DMS 273 (cell line): ENCODE results near the gene CAB39.

Experiments used
- DNase-seq: peaks from one replicate; lab custom pipeline; 2025; ENCODE audit not compliant: unreplicated experiment; lab: John Stamatoyannopoulos, UW

CAB39 gene

DNA sequence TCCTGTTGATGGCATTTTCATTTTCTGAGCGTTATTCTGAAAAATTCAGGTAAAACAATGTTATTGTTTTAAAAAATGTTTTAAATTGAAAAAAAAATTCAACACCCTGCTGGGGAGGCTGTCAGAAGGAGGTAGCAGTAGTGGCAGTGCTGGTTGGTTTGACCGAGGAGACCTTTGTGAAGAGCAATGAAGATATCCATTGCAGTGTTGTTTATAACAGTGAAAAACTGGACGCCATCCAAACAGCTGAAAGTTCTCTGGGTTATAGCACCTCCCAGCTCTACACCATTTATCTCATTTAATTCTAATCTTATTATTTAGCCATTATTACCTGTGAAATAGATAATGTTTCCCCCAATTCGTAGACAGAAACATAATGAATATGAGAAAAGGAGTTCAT, 139.5 kb downstream of the CAB39 start:
- DNase-seq = no peak

DNA sequence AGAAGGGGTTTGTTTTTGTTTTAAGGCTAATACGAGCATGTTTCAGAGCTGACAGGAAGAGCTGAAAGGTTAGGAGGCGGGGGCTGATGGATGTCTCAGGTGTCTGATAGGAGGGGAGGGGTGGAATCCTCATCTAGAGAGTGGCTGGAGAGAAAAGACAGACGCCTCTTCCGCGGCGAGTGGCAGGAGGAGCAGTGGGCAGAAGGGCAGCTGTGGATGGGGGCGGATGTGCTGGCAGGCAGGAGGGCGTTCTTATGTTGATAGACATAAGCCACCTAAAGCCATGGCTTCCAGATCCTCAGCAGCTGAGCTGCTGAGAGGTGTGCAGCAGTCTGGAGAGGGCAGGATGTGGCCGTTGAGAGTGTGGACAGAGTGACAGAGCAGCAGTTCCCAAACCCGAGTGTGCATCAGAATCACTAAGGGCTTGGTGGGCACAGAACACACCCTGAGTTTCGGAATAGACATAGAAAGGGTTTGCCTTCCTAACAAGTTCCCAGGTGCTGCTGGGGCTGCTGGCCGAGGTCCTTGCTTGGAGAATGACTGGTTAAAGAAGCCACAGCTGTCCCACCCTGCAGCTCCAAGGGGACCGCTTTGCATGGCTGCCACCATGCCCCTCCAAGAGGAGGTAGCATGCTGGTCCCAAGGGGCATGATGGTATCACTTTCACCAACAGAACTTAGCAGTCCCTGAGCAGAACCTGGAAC, 149.1 kb downstream of the CAB39 start:
- DNase-seq = peak; percentile 38

- no peak for DNase-seq
Observed at GRCh38 chr2:230862292-230862691, 149.7 kb downstream of the CAB39 start.

DNA sequence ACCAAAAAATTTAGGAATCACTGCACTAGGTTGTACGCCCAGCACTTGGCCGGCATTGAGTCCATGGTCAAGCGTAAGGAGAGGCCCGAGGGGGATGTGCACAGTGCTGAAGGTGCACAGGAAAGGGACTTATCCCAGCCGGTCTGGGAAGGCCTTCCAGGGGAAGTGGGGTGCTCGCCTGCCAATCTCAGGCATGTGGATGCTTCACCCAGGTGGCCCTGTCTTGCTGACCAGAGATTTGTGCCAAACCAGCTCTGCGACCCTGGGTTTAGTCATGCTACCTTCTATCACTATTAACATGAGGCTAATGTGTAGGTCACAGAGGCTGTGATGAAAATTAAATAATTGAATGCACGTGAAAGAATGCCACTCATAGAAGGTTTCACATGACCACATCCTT, 150.4 kb downstream of the CAB39 start:
- DNase-seq = no peak

GRCh38 chr2:230863442-230864121, 150.9 kb downstream of the CAB39 start:
- DNase-seq = peak; percentile 57

DNA sequence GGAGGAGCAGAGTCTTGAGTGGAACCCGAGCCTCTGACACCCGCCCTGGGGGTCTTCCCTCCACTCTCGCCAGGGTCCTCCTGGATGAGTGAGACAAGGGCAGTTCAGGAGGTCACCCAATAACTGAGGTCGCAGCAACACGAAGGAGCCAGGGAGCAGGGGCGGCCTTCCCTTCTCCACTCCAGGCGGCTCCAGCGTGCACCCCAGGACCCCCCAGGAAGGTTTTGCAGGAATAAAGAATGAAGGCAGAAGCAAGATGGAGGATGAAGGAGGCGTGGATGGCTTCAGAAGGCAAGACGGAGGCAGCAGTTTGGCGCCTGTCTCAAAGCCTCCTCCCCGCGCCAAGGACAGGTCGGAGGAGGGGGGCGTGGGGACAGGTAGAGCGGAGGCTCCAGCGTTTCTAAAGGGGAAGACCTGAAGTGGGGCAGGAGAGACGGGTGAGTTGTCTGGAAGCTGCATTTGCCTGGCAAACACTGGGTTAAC, 151.5 kb downstream of the CAB39 start:
- no peak for DNase-seq

GRCh38 chr2:230864605-230865306, 152.1 kb downstream of the CAB39 start, which contains the start of gene ITM2C:
TSS of gene ITM2C (plus strand) at chr2:230864942. CDS start at chr2:230865026, 84 bp downstream.
- DNase-seq = peak; percentile 87

- peak; percentile 35 for DNase-seq
Observed at GRCh38 chr2:230865307-230865765, 152.7 kb downstream of the CAB39 start.

DNA sequence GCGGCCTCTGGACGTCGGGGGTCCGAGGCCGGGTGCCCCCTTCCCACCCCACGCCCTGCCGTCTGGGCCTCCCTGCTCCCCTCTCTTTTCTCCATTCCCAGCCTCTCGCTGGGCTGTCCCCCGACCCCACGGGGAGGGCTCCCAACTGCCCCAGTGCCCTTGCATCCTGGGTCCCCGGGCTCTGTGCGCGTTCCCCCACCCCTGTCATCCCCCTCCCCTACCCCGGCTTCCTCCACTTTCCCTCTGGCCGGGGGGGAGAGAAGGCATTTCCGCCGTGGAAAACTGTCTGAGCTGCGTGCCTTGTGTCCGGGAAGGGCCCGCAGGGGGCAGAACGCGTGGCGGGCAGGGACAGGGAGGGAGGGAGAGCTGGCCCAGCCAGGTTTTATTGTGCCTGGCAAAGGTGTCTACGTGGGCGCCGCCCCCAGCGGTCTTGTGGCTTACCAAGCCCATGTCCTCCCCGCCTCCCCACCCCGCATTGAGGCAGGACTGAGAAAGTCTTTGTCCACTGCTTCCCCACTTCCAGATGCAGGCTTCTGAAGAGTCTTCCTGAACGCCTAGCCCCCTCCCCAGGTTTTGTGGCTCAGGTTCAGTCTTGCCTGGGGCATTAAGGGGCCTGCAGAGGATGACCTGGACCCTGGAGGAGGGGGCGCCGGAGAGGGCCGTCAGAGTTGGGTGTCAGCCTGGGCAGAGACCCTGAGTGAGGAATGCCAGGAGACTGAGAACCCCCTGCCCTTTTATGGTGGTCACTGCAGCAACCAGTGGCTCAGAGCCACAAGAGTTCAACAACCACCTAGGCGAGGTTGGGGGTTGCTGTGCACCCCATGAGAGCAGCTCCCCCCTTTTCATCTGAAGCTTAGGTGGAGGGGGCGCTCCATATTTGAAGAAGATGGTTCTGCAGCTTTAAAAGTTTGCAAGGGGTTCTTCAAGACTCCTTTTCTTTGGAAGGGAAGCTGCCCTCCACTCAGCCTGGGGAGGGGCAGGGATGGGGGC, 153.4 kb downstream of the CAB39 start:
- DNase-seq = peak; percentile 17

DNA sequence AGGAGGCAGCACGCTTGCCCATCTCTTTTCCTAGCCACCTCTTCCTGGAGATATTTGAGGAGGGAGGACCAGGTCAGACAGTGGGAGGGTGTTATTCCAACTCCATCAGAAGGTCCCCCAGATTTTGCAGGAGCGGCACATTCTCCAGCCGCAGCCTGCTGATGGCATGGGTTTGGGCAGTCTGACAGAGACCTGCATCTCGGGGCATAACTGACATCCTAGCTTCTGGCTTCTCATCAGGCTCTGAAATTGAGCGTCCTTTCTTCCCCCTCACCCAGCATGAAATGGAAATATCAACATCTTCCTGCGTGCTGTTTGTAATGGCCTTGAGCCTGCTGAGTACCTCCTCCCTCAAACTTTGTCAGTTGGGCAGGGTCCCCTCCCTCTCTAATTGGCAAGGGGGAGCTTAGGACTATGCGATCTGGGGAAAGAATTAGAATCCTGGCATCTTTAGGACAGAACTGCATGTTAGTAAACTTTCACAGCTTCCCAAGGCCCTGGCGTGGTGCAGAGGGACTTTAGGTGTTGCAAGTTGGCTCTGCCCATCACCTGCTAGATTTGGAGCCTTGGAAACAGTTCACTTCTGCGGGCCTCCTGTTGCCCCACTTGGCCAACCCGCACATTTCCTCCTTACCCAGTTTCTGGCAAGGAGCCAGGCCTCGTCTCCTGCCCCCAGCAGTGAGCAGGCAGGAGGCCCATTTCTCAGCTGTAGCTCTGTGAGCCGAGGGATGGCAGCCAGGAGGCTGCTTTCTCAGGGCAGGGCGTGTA, 154.3 kb downstream of the CAB39 start:
- peak; percentile 90 for DNase-seq

DNA sequence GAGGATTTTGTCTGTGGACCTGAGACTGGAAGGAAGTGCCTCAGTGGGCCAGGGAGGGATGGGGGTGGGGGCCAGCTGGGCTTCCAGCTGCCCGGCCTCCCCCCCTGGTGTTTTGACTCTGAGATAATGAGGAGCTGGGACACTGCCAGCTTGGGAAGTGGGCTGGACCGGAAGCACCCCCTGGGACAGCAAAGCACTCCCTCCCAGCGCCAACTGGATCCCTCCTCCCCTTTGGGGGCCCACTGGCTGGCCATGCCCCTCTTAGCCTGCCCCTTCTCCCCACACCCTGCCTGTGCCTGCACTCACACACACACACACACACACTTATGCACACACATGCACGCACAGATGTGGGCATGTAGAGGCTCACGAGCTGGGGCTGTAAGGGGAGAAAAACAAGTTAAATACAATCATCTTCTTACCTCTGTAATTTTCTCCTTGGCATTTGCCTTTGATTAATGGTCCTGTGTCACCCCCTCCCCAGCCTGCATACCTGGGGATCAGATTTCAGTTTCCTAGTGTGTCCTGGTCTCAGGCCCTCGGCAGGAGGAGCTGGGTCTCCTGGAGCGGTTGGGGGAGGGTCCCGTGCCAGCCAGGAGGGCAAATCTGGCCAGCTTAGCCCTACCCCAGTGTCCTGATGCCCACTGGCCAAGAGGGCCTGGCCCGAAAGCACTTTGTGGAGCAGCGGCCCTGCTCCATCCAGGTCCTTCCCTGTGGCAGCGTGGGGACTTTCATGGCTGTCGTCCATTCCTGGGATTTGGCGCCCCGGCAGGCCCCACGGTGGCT, 155.7 kb downstream of the CAB39 start:
- peak; percentile 87 for DNase-seq

- peak; percentile 15 for DNase-seq
Observed at GRCh38 chr2:230868947-230869913, 156.6 kb downstream of the CAB39 start.

DNA sequence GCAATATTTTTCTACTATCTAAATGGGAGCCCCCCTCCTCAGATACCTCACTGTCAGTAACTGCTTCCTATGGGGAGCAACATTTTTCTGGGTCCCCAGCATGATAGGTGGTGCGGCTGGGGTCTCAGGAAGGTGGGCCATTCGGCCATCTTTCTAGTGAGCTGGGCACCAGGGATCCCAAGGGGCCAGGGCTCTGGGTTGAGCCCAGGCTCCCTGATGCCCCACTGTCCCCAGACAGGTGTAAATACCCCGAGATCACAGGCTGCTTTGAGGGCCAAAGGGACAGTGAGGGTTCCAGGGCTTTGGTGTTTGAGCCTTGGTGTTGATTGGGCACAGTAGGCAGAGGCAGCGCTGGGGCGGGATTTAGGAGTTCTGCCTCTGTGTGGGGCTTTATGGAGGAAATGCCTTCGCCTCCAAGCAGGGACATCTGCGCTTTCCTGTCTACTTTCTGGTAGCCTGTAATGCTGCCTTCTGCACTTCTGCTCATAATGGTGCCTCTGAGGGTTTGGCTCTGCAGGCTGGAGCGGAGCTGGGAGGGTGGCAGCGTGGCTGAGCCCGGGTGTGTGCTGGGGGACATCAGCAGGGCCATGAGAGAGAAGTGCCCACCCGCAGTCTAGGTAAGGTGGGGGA, 157.4 kb downstream of the CAB39 start:
- DNase-seq = no peak
